ENCODE data around the gene NCOA1. TPM values are rescaled to one million over a fixed set of nuclear protein-coding genes. Genes with fewer than 3 reads are reported as not detected.

The NCOA1 gene
- total RNA-seq (10 to 100 TPM; 44.2 to 47.1 TPM), total RNA-seq (96.5 to 119 reads per million in 2 donors)

GRCh38 chr2:24490690-24491541, at the start of gene NCOA1:
TSS of gene NCOA1 (plus strand) at chr2:24491254. CDS start at chr2:24658678, 167,424 bp downstream.
- peak within 1 kb of the TSS; percentile 91 for H3K4me3 Mint-ChIP-seq
- no peaks in the 10 kb centered on the region for H3K9me3 ChIP-seq (ENCODE audit: control insufficient read depth, low read length, poor library complexity, severe bottlenecking)
- peak within 1 kb of the TSS; percentile 97 for H3K27ac Mint-ChIP-seq
- no peaks in the 10 kb centered on the region for H3K27me3 Mint-ChIP-seq
- ATAC-seq: peak; percentile 87
- peak; percentile 81 to 88 (median 82) for DNase-seq
- H3K36me3 Mint-ChIP-seq (ENCODE audit: low read depth): no peaks in the 10 kb centered on the region
- peaks cover 47% of the 10 kb centered on the region for H3K4me1 Mint-ChIP-seq

- Mint-ChIP-seq H3K4me3 (no peak overlapping the region), H3K27me3 (peaks cover 11% of the 10 kb centered on the region)
- no peak for ATAC-seq
Observed at GRCh38 chr2:24448797-24449196, 42.3 kb upstream of the NCOA1 start.

GRCh38 chr2:24449344-24449743, 41.7 kb upstream of the NCOA1 start:
- H3K9me3 ChIP-seq (ENCODE audit: control insufficient read depth, low read length, poor library complexity, severe bottlenecking): peaks cover 3% of the 10 kb centered on the region
- Mint-ChIP-seq H3K4me1 (peaks cover 2% of the 10 kb centered on the region), H3K36me3 (ENCODE audit: low read depth) (peaks cover 4% of the 10 kb centered on the region), H3K4me3 (no peak overlapping the region), H3K27ac (no peak overlapping the region), H3K27me3 (peaks cover 11% of the 10 kb centered on the region)
- DNase-seq (no peak), ATAC-seq (no peak)

More at GRCh38 chr2:24448797-24449196, 42.3 kb upstream of the NCOA1 start:
- Mint-ChIP-seq H3K27ac (no peak overlapping the region), H3K36me3 (ENCODE audit: low read depth) (peaks cover 5% of the 10 kb centered on the region), H3K4me1 (peaks cover 2% of the 10 kb centered on the region)
- DNase-seq: no peak
- peaks cover 3% of the 10 kb centered on the region for H3K9me3 ChIP-seq (ENCODE audit: control insufficient read depth, low read length, poor library complexity, severe bottlenecking)

DNA sequence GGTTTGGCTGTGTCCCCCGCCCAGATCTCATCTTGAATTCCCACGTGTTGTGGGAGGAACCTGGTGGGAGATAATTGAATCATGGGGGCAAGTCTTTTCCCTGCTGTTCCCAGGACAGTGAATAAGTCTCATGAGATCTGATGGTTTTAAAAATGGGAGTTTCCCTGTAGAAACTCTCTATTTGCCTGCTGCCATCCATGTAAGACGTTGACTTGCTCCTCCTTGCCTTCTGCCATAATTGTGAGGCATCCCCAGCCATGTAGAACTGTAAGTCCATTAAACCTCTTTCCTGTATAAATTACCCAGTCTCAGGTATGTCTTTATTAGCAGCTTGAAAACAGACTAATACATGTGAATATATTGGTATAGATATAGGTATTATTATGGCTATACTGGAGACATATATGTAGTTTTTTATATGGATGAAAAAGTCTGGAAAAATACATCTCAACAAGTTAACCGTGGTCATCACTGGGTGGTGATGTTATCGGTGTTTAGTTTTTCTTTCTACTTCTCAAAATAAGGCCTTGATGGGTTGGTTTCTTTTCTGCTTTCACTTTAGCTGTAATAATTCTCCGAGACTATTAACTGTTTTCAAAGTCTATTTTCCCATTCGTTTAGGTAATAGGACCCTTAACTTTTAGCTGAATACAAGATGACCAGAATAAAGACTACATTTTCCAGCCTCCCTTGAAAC, 39.1 kb upstream of the NCOA1 start:
- ATAC-seq (no peak), DNase-seq (no peak)
- H3K27ac Mint-ChIP-seq: no peak overlapping the region

DNA sequence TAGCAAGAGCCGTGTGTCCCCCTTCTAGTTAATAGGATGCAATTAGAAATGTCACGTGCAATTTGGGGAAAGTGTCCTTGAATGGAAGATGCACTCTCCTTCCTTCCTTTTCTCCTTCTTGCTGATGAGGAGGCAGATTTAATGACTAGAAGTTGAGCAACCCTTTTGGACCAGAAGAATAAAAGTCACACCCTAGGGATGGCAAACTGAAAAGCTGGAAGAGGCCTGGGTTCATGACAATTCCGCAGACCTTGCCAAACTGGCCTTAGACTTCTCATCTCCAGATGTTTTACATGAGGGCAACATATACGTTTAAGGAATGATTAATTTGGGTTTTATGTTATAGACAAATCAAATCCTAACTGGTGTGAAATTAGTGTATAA, 38.6 kb upstream of the NCOA1 start:
- H3K9me3 ChIP-seq (ENCODE audit: control insufficient read depth, low read length, poor library complexity, severe bottlenecking): peaks cover 3% of the 10 kb centered on the region
- H3K27me3 Mint-ChIP-seq: peaks cover 17% of the 10 kb centered on the region
- ATAC-seq: no peak
- H3K4me1 Mint-ChIP-seq: no peaks in the 10 kb centered on the region
- H3K36me3 Mint-ChIP-seq (ENCODE audit: low read depth): peaks cover 3% of the 10 kb centered on the region
- DNase-seq: no peak
- no peak overlapping the region for H3K27ac Mint-ChIP-seq
- no peak overlapping the region for H3K4me3 Mint-ChIP-seq

More for the DNA sequence above, 39.1 kb upstream of the NCOA1 start:
- no peak overlapping the region for H3K4me3 Mint-ChIP-seq
- H3K27me3 Mint-ChIP-seq: peaks cover 17% of the 10 kb centered on the region
- peaks cover 3% of the 10 kb centered on the region for H3K9me3 ChIP-seq (ENCODE audit: control insufficient read depth, low read length, poor library complexity, severe bottlenecking)
- no peaks in the 10 kb centered on the region for H3K4me1 Mint-ChIP-seq
- H3K36me3 Mint-ChIP-seq (ENCODE audit: low read depth): peaks cover 3% of the 10 kb centered on the region

GRCh38 chr2:24453379-24454073, 37.5 kb upstream of the NCOA1 start:
- no peak for DNase-seq
- H3K9me3 ChIP-seq (ENCODE audit: control insufficient read depth, low read length, poor library complexity, severe bottlenecking): peaks cover 3% of the 10 kb centered on the region
- Mint-ChIP-seq H3K4me3 (no peak overlapping the region), H3K36me3 (ENCODE audit: low read depth) (peaks cover 3% of the 10 kb centered on the region), H3K27me3 (peaks cover 12% of the 10 kb centered on the region), H3K27ac (no peak overlapping the region), H3K4me1 (no peaks in the 10 kb centered on the region)
- ATAC-seq: no peak

GRCh38 chr2:24454294-24454693, 36.8 kb upstream of the NCOA1 start:
- Mint-ChIP-seq H3K27me3 (peaks cover 12% of the 10 kb centered on the region), H3K27ac (no peak overlapping the region), H3K4me3 (no peak overlapping the region), H3K36me3 (ENCODE audit: low read depth) (peaks cover 3% of the 10 kb centered on the region), H3K4me1 (no peaks in the 10 kb centered on the region)
- DNase-seq (no peak), ATAC-seq (no peak)
- peaks cover 1% of the 10 kb centered on the region for H3K9me3 ChIP-seq (ENCODE audit: control insufficient read depth, low read length, poor library complexity, severe bottlenecking)

- Mint-ChIP-seq H3K36me3 (ENCODE audit: low read depth) (peaks cover 3% of the 10 kb centered on the region), H3K27me3 (peaks cover 12% of the 10 kb centered on the region), H3K4me3 (no peak overlapping the region), H3K4me1 (no peaks in the 10 kb centered on the region), H3K27ac (no peak overlapping the region)
- no peaks in the 10 kb centered on the region for H3K9me3 ChIP-seq (ENCODE audit: control insufficient read depth, low read length, poor library complexity, severe bottlenecking)
- DNase-seq (no peak), ATAC-seq (no peak)
Observed at GRCh38 chr2:24456599-24457556, 34.2 kb upstream of the NCOA1 start.

GRCh38 chr2:24457696-24458386, 33.2 kb upstream of the NCOA1 start:
- ATAC-seq: no peak
- Mint-ChIP-seq H3K27ac (no peak overlapping the region), H3K4me1 (no peaks in the 10 kb centered on the region), H3K27me3 (peaks cover 8% of the 10 kb centered on the region), H3K4me3 (no peak overlapping the region), H3K36me3 (ENCODE audit: low read depth) (peaks cover 3% of the 10 kb centered on the region)
- no peak for DNase-seq
- H3K9me3 ChIP-seq (ENCODE audit: control insufficient read depth, low read length, poor library complexity, severe bottlenecking): no peaks in the 10 kb centered on the region

DNA sequence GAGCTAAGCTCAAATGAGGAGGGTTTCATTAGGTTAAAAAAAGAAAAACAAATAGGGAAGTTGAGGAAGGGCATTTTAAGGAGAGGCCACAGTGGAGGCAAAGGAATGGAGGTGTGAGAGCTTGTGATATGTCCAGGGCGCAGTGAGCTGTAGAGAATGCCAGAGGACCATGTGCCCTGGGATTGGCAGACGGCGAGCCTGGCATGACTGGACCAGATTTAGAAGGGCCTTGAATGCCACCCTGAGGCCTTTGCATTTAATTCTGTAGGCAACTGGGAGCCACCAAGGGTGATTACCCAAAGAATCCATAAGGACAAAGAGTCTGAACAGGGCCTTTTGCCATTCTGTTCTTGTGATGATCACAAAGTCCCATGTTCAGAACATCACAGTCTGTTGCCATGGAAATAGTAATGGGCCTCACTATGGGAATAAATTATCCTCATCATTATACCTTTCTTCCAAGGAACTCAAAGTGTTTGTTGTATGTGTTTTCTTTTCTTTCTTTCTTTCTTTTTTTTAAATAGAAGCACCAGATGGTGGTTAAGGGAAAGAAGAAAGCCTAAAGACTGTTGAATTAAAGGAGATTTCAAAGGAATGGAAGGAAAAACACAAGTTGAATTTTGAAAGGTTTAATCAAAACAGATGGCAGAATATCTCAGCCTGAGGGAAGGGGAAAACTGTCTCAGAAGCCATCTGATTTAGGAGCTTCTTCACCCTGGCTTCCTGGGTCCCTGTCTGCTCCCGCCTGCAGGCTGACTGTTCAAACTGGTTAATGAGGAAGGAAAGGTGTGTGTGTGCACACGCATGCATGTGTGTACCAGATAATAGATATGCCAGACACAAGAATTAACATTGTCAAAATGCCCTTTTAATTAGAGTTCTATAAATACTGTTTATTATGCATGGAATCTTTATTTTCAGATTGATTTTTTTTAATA, 31.6 kb upstream of the NCOA1 start:
- Mint-ChIP-seq H3K27me3 (peaks cover 12% of the 10 kb centered on the region), H3K27ac (no peak overlapping the region), H3K4me3 (no peak overlapping the region), H3K36me3 (ENCODE audit: low read depth) (peaks cover 3% of the 10 kb centered on the region), H3K4me1 (no peaks in the 10 kb centered on the region)
- no peak for DNase-seq
- no peaks in the 10 kb centered on the region for H3K9me3 ChIP-seq (ENCODE audit: control insufficient read depth, low read length, poor library complexity, severe bottlenecking)
- no peak for ATAC-seq

DNA sequence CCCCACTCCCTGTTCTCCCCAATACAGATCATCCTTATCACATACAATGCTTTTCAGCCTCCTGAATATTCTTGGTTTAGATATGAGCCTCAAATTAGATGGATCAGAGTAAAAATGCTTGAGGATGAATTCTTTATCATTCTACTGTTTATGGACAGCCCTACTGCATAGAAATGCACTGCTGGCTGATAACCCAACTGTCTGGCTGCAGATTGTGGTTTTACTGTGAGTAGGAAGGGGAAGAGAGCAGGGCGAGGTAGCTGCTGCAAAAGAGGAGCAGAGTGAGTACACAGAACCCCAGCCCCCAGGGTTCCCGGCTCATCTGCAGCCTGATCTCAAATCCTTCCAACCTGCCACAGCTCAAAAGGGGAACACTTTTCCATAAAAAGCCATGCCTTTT, 29.4 kb upstream of the NCOA1 start:
- Mint-ChIP-seq H3K36me3 (ENCODE audit: low read depth) (peaks cover under 1% of the 10 kb centered on the region), H3K4me1 (no peaks in the 10 kb centered on the region), H3K27me3 (peaks cover 9% of the 10 kb centered on the region), H3K4me3 (no peak overlapping the region), H3K27ac (no peak overlapping the region)
- DNase-seq: no peak
- ATAC-seq: no peak
- no peaks in the 10 kb centered on the region for H3K9me3 ChIP-seq (ENCODE audit: control insufficient read depth, low read length, poor library complexity, severe bottlenecking)
